Dermis blood vessel endothelial cell (primary cell): ENCODE measurements around the gene FGF7. TPM values are rescaled to one million over a fixed set of nuclear protein-coding genes. Genes with fewer than 3 reads are reported as not detected.
"Not testable (repeated sequence)": the region's sequence is repeated elsewhere in the genome, so short reads cannot be mapped to it uniquely, and the experiment has no call there.

Experiments
- DNase-seq: peaks from one replicate; pipeline ENCODE4 v3.0.0; 2010
- total RNA-seq: library from RNA; depleted of rRNA; stranded (reverse); fragments of >200 nt; gene quantifications from 2 replicates; pipeline ENCODE4 v1.2.3, GENCODE V29; 2014

Gene FGF7
- total RNA-seq, 1 donor from 2014 or later = under 0.01 TPM

GRCh38 chr15:49495993-49496753 is 73.1 kb downstream of the FGF7 start:
- no peak for DNase-seq

GRCh38 chr15:49501586-49501985 is 78.5 kb downstream of the FGF7 start:
- no peak for DNase-seq

GRCh38 chr15:49506341-49506740 is 83.3 kb downstream of the FGF7 start:
- DNase-seq = no peak

- no peak for DNase-seq
These were observed 84.2 kb downstream of the FGF7 start for GRCh38 chr15:49507261-49507660.

- not testable (repeated sequence) for DNase-seq
These were observed 89.7 kb downstream of the FGF7 start for GRCh38 chr15:49512739-49513138.

GRCh38 chr15:49521802-49522201 is 98.8 kb downstream of the FGF7 start:
- no peak for DNase-seq

- no peak for DNase-seq
These were observed 105.2 kb downstream of the FGF7 start for GRCh38 chr15:49528289-49528688.

GRCh38 chr15:49530092-49530491 is 107.0 kb downstream of the FGF7 start:
- DNase-seq = no peak

Other genes with a start within 250 kb of the FGF7 start
- gene FAM227B, start 197.6 kb downstream of the FGF7 start, total RNA-seq = 1.4 and 2.4 TPM in 2 replicates
- gene DTWD1, start 197.8 kb downstream of the FGF7 start, total RNA-seq = 12.3 and 16.6 TPM in 2 replicates